ENCODE data around the gene KHDRBS2.

KHDRBS2 gene

DNA sequence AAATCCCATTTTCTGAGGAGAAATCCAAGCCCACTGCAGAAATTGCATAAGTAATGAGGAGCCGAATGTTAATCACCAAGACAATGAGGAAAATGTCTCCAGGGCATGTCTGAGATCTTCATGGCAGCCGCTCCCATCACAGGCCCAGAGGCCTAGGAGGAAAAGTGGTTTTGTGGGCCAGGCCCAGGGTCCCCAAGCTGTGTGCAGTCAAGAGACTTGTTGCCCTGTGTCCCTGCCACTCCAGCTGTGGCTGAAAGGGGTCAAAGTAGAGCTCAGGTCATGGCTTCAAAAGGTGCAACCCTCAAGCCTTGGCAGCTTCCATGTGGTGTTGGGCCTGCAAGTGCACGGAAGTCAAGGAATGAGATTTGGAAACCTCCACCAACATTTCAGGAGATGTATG, 276.6 kb downstream of the KHDRBS2 start:
- no peak for DNase-seq

DNA sequence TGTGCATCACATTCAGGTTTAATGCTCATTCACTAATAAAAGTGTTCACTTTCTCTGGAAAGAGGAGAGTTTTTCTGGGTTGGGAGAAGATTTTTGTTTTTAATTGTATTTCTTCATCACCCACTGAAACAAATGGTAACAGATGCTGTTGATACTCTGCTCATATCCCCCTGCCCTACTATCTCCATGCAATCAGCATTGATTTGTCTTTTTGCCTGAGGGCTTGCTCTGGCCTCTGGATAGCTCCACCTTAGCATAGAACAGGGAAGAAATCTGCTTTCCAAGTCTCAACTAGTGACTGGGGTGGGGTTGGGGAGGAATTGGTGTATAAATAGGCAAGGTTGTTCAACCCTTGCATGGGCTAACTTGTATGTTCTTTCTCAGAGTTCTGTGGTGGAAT, 296.4 kb downstream of the KHDRBS2 start:
- DNase-seq = no peak

DNA sequence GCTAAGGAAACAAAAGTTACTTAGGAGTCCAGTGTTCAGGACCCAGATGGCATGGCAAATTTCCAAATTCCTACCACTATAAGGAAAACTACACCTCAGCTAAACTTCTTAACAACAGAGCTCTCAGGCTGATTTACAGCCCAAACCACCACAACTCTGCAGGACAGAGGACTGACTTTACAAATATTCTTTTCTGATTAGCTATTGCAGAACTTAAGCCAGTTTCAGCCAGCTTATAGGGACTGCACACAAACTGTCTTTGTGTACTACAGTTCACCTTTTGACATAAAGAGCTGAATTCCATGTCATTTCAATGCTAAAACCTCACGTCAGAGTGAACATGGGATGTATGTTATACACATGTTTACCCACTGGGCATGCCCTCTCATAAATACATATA, 305.4 kb downstream of the KHDRBS2 start:
- DNase-seq = no peak

DNA sequence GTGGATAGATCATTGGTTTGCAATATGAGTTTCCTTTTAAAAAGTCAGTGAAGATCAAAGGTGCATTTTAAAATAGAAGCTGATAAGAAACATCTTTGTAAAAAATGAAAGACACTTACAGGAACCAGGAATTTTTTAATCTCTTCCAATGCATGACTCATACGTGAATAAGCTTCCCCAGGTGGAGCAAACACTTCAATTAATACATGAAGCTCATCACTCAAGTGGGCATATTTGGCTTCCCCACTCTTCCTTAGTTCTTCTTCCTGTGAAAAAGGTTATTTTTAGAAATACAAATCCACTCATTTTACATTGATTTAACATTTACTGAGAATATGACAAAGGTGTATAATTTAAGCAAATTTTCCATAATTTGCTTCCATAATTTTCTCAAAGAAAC, 308.1 kb downstream of the KHDRBS2 start:
- DNase-seq = no peak

DNA sequence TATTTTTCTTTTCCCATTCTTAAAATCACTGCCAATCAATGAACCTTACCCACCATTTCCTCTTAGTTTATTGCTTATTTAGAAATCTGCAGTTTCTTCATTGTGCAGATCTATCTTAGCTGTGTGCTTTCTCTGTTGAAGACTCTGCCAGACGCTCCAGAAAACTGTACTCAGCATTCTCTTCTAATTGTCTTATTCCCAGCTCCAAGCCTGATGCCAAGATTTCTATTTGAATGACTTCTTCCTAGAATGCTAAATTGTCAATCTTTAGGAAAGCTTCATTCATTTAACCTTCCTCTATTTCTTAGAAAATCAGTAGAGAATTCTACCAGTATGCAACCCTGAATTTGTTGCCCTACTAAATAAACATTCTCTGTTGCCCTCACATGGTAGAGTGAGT, 308.9 kb downstream of the KHDRBS2 start:
- DNase-seq = no peak

DNA sequence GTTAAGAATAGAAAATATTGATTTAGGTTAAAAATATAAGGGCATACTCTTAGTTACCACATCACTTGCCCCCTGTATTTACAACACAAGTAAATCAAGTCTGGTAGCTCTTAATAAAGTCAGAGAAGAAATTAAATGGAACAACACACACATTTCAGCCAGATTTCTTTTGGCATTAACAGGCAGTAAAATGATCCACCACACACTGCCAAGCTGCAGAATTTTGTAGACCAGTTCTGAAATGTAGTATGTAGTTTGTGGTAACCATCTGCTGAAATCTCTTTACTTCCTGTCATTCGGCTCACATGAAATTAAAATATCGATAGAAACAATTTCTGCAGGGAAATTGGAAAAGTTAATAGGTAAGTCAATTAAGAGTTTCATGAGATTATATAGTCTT, 326.8 kb downstream of the KHDRBS2 start:
- DNase-seq = no peak

DNA sequence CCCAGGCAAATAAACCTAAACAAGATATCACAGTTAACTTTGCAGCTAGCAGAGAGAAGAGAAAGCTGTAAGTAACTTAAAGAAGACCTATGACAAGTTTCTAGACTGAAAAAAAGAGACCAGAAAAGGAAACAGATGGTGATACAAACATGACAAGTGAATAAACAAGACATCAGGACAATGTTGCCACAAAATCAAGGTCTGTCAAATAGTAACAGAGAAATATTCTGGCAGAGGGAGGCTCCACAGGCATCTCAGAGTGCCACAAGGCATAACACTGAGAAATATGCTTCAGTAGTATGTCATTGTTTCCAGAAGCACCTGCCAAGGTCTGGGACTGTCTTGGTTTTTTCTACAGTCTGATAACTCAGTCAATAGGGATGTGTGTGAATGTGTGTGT, 332.2 kb downstream of the KHDRBS2 start:
- DNase-seq = no peak

DNA sequence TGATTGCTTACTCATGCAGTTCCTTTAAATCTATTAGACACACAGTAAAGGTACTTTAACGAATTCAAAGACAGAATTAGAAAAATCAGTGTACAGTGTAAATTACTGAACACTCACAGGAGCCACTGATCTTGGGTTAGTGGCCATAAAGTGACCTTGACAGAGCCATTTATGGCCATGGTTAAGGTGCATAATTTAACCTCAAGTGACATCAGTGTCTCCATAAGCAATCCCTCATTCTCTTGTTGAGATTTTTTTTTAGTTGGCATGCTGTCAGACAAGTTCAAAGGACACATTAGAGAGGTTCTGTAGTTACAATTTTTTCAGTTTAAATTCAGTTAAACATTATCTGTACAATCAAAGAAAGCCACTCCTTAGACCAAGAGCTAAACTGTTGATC, 334.4 kb downstream of the KHDRBS2 start:
- DNase-seq = no peak

DNA sequence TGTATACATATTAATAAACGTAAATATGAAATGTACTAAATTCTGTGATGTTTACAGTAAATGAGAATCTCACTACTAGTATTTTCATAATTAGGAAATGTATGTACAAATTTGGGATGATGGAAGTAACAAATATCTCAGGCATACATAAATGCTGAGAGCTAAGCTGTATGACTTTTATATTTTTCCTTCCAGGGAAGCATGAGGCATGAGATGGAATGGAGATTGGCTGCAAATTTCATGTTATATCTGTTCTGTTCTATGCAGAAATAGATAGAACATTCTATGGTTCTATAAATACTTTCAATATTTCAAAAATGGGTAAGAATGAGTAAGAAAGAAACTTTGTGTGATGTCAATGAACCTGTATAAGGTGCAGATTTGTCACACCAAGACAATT, 335.2 kb downstream of the KHDRBS2 start:
- no peak for DNase-seq

DNA sequence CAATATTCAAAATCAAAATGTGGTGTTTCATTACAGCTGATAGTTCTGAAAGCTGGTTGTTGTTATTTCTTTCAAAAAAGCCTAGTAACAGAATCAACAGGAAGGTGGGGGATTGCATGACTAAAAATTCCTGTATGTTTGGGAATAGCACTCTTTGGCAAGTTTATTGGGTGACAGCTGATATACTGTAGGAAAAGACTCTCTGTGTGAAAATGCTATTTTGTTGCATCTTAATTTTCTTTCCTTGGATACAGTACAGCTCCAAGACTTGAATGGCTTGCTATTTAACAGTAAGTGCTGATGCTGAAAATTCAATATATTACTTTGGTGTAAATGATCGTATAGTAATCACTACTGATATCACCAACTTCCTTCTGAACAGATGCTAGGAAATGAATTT, 336.1 kb downstream of the KHDRBS2 start:
- DNase-seq = no peak

DNA sequence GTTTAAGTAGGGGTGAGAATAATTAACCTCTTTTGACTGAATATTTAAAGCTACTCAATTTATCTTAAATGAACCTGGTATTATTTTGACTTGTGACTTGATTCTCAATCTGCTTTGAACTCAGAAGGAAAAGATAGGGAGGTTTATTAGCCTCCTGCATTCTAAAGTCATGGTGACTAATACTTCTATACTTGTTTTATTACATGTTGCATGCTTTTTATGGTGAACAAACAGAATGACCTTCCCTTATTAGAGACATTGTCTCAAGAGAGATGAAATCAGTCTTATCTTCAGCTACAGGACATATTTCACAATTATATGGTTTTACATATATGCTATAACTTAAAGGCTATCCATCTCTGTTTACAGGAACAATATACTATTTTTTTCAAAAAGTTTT, 336.9 kb downstream of the KHDRBS2 start:
- no peak for DNase-seq

DNA sequence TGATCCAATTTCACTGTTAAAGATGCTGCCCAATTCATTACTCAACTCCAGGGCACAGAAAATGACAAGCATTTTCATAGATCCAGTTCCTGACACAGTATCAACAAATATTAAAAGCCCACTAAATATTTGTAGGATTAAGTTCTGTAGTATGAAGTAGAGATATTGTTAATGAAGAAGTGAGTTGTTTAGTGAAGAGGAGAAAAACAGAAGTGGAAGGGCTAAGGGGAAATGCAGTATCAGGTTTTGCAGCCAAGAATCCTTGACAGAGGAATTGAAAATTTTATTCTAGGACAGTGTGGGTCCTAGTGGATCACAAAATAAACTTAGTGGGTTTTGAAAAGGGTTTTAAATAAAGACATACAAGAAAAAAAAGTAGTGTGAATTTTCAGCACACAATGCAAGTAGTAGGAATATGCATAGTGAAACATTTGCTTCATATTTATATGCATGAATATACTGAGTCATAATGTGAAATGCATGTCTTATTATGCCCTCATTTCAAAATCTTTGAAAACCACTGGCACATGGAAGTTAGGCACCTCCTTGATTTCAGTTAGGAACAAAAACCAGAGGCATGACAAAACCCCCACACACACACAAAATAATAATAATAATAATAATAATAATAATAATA, 338.6 kb downstream of the KHDRBS2 start:
- no peak for DNase-seq

DNA sequence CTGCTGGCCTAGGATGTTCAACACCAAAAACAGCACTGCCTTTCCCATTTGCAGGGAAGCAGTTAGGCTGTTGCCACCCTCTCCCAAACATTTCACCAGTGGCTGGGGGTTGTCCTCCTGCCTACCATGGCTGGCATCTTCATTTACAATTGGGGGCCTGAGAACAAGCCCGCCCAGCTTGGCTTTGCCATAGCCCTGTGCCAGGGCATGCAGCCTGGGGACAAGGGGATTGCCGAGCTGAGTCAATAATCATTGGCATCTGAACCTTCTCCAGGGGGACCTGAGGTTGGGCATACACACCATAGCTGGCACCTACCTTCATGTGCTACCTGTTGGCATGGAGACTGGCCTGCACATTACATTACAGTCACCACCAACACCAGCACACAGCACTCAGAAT, 345.1 kb downstream of the KHDRBS2 start:
- DNase-seq = no peak

DNA sequence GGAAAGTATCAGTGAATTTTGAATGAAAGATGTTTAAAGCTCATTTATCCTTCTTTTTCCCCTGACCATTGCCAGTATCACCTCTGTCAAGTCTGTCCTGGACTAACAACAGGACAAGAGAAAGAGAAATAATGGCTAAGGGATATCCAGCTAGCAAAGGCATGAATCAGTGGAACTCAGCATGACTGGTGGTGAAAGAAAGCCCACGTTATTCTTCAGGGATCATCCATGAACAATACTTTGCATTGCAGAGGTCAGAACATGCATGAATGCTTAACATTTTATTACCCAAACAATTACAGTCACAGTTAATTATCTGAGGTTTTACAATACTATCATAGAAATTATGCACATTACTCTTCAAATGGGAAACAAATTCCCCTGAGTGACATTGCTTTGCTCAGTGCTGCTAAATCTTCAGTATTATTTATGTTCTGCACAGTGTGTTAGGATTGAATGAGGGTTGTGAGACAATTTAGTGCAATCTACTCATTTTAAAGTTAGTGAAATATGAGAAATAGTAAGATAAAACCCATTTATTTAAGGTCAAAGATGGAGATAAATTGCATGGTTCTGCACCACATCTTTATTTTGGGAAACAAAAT, 350.7 kb downstream of the KHDRBS2 start:
- no peak for DNase-seq

DNA sequence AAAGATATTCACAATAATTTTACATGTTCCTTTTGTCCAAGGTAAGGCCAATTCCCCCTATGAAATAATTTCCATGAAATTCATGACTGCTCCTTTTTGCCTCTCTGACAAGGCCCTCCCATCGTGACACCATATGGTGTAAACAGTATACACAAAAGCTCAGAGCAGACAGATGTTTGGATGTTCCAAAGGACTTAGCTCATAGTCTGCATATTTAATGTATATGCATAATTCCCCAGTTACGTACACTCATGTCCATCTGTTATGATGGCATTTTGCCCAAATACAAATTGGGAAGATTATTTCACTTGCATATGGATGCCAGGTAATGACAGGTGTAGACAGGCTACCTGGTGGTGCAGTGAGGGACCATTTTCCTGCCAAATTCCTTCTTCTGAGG, 376.5 kb downstream of the KHDRBS2 start:
- DNase-seq = peak; percentile 16

DNA sequence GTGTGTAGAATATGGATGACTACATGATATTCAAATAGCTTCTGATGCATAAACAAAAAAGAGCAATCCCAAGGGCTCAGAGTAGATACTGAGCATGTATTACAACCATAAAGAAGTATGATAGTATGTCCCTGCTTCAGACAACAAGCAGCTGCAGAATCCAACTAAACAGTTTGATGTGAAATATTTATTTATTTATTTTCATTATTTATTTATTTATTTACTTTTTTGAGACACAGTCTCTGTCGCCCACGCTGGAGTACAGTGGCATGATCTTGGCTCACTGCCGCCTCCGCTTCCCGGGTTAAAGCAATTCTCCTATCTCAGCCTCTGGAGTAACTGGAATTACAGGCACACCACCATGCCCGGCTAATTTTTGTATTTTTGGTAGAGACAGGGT, 384.3 kb downstream of the KHDRBS2 start:
- no peak for DNase-seq

DNA sequence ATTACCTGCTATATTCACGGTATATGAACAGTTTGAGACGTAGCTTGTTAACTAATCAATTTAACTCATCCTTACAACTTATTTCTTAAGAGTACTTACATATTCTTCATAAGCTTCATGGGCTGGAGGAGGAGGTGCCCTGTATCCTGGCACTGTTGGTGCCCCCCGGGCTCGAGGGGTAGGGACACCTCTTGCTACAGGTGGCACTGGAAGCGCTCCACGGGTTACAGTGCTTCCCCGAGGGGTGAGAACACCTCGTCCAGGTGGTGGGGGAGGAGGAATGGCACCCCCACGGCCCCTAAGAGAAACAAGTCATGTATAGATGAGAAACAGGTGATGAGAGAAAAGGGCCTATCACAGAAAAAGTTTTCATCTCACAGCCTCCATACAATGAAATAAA, 391.5 kb downstream of the KHDRBS2 start:
- DNase-seq = no peak

DNA sequence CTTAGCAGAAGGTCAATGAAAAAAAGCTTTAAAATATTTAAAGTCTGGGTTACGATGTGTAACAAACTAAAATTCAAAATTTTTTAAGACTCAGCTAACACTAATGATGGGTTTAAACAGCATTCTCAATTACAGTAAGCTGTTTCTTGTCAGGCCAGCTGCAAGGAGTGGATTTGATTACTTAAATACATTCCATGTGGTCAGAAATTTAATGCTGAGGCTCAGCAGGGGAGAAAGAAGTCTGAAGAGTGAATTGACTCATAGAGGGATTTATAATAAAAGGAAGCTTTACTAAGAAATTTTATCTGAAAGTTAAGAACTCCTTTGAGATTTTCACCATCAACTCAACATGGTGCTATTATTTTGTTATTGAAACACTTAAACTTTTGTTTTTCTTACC, 398.6 kb downstream of the KHDRBS2 start:
- no peak for DNase-seq

DNA sequence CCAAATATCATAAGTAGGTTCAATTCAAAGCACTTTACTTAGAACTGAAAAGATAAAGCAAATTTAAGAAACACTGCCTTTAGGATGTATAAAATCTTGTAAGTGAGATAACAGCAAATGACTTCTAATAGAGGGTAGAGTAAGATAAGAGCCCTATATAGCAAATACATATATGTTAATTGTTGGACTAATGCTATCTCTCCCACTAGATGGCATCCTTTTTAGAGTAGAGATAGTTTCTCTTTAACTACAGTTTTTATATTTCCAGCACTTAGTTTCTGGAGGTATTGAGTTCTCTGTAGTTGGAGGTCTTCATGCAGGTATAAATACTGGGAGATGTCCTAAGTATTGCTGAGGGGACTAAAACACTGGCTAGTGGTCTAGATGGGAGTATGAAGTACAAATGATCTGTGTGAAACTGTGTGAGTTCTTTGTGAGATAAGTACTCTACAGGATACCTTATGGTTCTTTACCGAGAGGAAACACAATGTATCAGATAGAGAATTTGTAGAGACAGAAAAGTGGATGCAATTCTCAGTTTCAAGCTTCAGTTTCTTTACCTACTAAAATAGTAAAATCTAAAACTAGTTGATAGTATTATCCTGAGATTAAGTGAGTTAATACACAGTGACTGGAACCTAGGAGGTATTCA, 399.3 kb downstream of the KHDRBS2 start:
- peak; percentile 3 for DNase-seq

DNA sequence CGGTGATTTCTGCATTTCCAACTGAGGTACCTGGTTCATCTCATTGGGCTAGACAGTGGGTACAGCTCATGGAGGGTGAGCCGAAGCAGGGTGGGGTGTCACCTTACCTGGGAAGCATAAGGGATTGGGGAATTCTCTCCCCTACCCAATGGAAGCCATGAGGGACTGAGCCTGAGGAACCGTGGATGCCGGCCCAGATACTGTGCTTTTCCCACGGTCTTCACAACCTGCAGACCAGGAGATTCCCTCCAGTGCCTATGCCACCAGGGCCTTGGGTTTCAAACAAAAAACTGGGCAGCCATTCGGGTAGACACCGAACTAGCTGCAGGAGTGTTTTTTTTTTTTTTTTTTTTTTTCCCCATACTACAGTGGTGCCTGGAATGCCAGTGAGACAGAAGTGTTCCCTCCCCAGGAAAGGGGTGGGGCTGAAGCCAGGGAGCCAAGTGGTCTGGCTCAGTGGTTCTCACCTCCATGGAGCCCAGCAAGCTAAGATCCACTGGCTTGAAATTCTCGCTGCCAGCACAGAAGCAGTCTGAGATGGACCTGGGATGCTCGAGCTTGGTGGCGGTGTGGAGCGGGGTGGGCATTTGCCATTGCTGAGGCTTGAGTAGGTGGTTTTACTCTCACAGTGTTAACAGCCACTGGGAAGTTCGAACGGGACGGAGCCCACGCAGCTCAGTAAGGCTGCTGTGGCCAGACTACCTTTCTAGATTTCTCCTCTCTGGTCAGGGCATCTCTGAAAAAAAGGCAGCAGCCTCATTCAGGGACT, 416.2 kb downstream of the KHDRBS2 start:
- no peak for DNase-seq

DNA sequence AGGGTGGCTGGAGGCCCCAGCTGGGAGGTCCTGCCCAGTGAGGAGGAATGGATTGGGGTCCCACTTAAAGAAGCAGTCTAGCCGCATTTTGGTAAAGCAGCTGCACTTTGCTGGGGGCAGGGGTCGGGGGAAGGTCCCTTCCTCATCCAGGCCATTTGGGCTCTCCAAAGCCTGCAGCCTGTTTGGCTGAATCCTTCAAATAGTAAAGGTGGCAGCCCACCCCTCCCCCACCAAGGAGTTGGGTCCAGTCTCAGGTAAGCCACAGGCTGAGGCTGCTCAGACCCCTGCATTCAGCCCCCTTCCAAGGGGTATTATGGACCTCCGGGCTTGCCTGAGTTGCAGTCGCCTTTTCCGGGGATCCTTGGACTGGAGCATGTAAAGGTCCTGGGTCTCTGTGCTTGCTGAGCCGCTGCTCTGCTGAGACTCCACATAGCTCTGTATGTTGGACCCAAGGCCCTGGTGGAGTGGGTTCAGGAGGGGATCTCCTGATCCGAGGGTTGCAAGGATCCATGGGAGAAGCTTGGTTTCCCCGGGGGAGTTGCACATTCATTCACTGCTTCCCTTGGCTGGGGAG, 417.4 kb downstream of the KHDRBS2 start:
- no peak for DNase-seq

DNA sequence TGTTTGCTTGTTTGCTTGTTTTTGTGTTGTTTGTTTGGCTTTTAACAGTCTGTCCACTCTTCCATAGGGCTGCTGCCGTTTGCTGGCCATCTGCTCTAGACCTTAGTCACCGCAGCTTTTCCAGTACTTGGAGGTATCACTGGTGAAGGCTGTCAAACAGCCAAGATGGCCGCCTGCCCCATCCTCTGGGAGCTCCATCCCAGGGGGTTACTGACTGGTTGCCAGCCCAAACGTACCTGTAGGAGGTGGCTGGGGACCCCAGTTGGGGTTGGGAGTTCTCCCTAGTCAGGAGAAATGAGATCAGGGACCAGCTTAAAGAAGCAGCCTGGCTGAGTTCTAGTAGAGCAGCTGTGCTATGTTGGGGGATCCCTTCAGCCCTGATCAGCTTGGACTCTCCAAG, 418.4 kb downstream of the KHDRBS2 start:
- no peak for DNase-seq

DNA sequence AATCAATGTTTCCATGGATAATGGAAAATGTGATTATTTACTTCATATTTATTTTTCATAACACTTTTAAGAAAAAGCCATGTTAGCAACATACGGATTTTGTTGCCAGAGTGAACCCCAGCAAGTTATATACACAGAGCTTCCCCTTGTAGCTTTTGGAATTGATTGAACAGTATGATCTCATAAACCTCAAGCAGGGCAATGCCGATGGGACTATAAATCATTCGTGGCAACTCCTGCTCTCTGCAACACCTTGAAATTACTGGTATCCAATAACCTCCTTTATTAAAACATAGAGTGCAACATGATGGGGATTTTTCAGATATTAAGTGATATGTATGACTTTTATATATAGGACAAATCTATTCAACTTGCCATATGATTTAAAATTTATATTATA, 428.5 kb downstream of the KHDRBS2 start:
- DNase-seq = no peak

DNA sequence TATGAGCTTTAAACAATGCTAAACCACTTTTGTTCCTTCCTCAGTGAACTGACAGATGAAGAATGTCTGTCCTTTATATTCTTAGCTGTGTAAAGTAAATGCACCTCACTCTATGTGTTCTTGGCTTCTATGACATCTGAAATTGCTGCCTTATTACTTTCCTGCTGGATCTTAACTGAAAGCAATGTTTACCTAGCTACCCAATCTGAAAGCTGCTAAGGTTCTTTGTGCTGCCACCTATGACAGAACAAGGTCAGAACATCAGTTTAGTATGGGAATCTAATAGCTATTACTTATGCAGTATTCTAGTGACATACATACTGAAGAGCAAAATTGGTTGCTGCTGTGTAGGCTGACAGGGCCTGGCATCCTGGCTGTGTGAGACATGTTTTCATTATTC, 444.1 kb downstream of the KHDRBS2 start:
- no peak for DNase-seq

All from NCI-H1105 treated with DMSO at 0.1 percent for 48 hours (cell line).